Esophagus muscularis mucosa (tissue), 3 donors: ENCODE data around the gene SCN8A.

Experiments
- CTCF ChIP-seq, 3 experiments: fragments of 200-600 bp in 2 of 3; fragments of 450-650 bp in 1 of 3; sonication (generic) in 2 of 3; IDR thresholded peaks; one replicate each; pipeline ENCODE4 v1.5.1; 2017 to 2019; ENCODE audit warnings: antibody characterized with exemption in 3 of 3, mild to moderate bottlenecking in 2 of 3, moderate library complexity in 1 of 3
- POLR2AphosphoS5 ChIP-seq, 2 donors: sonication (generic); formaldehyde crosslinking; IDR thresholded peaks; one replicate each; pipeline ENCODE4 v1.6.1; 2017; ENCODE audit warnings: antibody characterized with exemption in 2 of 2

- TF ChIP-seq CTCF (IDR thresholded peaks at IDR 0.05) = no peak
- no peak for TF ChIP-seq POLR2AphosphoS5 (IDR thresholded peaks at IDR 0.05)
These were observed 168.1 kb downstream of the SCN8A start for GRCh38 chr12:51759175-51759574.
